B cell (primary cell): Measurements from ENCODE around the gene MTHFS.

Source experiments
- CTCF ChIP-seq: fragments of 200-600 bp; IDR thresholded peaks from one replicate; pipeline ENCODE4 v1.8.0; 2022; ENCODE audit warnings: antibody characterized with exemption, mild to moderate bottlenecking
- EZH2 ChIP-seq: IDR thresholded peaks from 2 replicates; pipeline ENCODE4 v1.6.1; 2012; ENCODE audit warnings: borderline replicate concordance, low read depth, mild to moderate bottlenecking, moderate library complexity, low read length; ENCODE audit not compliant: insufficient read depth, poor library complexity, severe bottlenecking

- TF ChIP-seq CTCF, result no peak
- TF ChIP-seq EZH2, result no peak
Measured at GRCh38 chr15:79804838-79805237, 92.0 kb downstream of the MTHFS start.
